ENCODE results near the gene ETV3. TPM values are rescaled to one million over a fixed set of nuclear protein-coding genes. Genes with fewer than 3 reads are reported as not detected.

Gene ETV3
- total RNA-seq, 1 donor from 2014 or later = 40.7 TPM

DNA sequence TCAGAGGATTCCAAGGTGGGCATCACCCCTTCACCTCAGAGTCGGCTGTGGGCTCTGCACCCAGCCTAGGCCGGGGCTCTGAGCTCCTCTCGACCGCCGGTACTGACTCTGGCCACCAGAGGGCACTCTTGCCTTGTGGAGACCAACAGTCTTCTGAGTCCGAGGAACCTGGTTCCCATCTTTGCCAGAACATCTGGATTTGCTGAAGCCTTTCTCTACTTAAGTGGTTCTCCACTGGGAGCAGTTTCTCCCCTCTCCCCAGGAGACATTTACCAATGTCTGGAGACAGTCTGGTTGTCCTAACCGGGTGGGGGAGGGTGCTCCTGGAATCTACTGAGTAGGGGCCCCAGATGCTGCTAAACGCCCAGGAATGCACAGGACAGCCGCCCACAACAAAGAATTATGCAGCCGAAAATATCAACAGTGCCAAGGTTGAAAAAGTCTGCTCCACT is 48.0 kb downstream of the ETV3 start:
- peak; percentile 88 for ATAC-seq

DNA sequence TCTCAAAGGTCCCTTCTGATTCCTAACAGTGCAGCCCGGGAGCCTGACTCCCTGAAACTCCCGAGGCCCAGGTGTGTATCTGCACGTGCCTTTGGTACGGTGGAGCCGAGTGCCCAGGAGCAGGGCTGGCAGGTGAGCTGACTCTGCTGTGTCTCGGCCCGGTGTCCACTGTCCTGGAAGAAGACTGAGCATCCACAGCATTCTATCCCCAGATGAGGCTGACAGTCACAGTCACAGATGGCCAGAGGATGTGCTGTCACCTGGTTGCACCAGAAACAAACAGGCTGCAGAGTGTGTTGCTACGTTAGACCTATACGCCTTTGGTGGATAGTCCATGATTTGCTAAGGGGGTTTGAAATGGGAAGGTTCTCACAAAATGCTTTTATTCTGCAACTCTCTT is 48.4 kb downstream of the ETV3 start:
- ATAC-seq = no peak

DNA sequence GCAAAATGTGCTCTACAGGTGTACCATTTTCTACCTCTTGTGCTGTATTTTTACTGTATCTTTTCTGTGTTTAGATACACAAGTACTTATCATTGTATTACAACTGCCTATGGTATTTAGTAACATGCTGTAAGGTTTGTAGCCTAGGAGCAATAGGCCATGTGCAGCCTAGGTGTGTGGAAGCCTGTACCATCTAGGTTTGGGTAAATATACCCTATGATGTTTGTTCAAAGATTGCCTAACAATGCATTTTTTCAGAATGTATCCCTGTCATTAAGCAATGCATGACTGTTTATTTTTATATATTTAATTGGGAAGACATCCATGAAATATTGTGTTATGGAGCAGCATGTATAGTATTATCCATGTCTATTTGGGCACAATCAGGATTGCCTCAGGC is 49.6 kb downstream of the ETV3 start:
- ATAC-seq = no peak

DNA sequence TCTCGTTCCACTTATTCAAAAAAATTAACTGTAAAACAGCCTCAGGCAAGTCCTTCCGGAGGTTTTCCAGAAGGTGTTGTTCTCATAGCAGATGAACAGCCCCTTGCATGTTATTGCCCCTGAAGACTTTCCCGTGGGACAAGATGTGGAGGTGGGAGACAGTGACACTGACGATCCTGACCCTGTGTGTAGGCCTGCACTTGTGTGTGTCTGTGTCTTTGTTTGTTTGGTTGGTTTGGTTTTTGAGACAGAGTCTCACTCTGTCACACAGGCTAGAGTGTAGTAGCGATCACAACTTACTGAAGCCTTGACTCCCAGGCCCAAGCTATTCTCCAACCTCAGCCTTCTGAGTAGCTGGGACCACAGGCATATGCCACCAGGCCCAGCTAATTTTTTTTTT is 51.2 kb downstream of the ETV3 start:
- no peak for ATAC-seq

DNA sequence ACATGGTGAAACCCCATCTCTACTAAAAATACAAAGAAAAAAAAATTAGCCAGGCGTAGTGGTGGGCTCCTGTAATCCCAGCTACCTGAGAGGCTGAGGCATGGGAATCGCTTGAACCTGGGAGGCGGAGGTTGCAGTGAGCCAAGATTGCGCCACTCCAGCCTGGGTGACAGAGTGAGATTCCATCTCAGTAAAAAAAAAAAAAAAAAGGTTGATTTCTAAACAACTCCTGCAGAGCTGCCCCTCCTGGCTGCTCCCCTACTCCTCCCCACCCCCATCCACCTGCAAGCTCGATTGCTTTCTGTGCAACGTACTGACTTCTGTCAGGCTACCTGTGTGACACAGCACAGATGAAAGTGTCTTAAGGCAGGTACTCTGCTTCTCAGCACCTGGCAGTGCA is 51.9 kb downstream of the ETV3 start:
- ATAC-seq = no peak

DNA sequence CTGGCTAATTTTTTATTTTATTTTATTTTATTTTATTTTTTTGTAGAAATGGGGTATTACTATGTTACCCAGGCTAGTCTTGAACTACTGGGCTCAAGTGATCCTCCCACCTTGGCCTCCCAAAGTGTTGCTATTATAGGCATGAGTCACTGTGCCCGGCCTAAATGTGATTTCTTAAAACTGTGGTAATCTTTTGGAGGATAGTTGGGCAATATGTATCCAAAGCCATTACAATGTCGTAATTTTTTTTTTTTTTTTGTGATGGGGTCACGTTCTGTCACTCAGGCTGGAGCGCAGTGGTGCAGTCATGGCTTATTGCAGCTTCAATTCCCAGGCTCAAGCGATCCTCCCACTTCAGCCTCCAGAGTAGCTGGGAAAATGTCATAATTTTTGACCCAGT is 52.8 kb downstream of the ETV3 start:
- no peak for ATAC-seq

DNA sequence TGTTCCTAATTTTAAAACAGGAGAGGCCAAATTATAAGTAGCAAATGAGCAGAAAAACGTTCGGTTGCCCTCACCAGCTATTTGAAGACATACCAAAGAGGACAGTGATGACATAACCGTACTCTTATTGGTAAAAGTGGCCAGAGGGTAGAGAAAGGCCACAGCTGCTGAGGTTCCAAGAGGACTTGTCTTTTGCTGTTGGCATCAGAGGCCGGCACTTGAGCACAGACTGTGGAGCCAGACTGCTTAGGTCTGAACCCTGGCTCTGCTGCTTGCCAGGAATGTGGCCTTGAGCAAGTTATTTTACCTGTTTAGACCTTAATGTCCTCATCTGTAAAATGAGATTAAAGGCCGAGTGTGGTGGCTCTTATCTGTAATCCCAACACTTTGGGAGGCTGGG is 53.5 kb downstream of the ETV3 start:
- no peak for ATAC-seq

DNA sequence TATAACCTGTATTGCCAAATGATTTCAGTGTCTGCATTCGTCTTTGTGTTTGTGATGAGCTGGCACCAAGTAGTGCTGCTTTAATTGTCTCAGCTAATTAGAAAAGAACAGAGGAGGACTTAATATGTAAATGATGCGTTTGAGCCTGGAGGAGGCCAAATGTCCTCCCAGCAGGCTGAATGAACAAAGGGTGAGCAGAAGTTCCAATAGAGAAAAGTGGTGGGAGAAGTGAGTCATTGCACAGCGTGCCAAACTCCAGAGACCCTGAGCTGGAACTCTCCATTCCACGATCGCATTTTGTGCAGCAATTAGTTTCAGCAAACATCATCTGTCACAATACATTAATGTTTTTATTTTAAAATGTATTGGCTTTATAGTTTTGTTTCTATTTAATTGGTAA is 56.5 kb downstream of the ETV3 start:
- ATAC-seq = no peak

DNA sequence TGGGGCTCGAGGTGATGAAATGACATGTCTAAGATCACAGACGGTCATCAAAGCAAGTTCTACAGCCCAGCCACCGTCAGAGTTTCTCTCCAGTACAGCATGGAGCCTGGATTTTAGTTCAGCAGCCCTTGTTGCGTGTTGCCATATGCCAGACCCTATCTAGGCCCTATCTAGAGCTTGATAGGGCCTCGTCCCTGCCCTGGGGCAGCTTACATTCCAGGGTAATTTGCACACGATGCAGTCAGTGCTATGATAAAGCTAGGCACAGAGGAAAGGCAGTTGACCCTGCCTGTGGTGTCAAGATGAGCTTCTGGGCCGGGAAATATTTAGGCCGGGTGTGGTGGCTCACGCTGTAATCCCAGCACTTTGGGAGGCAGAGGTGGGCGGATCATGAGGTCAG is 57.5 kb downstream of the ETV3 start:
- no peak for ATAC-seq

DNA sequence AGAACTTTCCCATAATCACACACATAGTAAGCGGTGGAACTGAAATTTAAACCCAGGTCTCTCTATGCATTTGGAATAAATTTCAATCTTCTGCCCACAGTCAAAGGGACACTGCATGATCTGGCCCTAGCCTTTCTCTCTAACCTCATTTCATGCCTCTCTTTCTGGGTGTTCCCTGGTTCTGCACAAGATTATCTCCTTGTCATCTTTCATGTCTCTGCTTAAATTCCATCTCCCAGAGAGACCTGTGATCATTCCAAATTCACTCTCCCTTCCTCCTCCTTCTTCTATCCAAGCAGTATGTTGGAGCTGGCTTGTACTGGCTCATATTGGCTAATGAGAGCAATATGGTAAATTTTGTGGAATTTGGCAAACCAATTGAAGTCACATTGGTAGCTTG is 60.8 kb downstream of the ETV3 start:
- ATAC-seq = no peak

DNA sequence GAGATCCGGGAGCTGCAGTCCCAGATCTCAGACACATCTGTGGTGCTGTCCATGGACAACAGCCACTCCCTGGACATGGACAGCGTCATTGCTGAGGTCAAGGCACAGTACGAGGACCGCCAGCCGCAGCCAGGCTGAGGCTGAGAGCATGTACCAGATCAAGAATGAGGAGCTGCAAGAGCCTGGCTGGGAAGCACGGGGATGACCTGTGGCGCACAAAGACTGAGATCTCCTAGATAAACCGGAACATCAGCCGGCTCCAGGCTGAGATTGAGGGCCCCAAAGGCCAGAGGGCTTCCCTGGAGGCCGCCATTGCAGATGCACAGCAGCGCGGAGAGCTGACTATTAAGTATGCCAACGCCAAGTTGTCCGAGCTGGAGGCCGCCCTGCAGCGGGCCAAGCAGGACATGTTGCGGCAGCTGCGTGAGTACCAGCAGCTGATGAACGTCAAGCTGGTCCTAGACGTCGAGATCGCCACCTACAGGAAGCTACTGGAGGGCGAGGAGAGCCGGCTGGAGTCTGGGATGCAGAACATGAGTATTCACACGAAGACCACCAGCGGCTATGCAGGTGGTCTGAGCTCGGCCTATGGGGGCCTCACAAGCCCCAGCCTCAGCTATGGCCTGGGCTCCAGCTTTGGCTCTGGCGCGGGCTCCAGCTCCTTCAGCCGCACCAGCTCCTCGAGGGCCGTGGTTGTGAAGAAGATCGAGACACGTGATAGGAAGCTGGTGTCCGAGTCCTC is 64.1 kb downstream of the ETV3 start:
- peak; percentile 49 for ATAC-seq

Other genes starting within 250 kb of the ETV3 start
- 1.6 TPM for gene PEAR1, start 244.7 kb downstream of the ETV3 start, total RNA-seq
- not detected for gene LRRC71, start 217.8 kb downstream of the ETV3 start, total RNA-seq
- 13.2 TPM for gene ARHGEF11, start 92.7 kb downstream of the ETV3 start, total RNA-seq
- gene ETV3L, start 38.6 kb downstream of the ETV3 start, total RNA-seq = not detected